CD14-positive monocyte (primary cell): ENCODE data around the gene NAALADL1. TPM values are rescaled to one million over a fixed set of nuclear protein-coding genes. Genes with fewer than 3 reads are reported as not detected.
A peak's percentile ranks its signal among the peaks of the same experiment; 100 is the strongest.

Source experiments
- DNase-seq, 3 donors: peaks; one replicate each; pipeline ENCODE4 v3.0.0-alpha.2; 2011 to 2022
- H2AFZ ChIP-seq: 2 replicates; pipeline ENCODE4 v1.6.0; 2012; ENCODE audit warnings: mild to moderate bottlenecking, low read depth, low read length, inconsistent platforms; ENCODE audit not compliant: insufficient read depth, poor library complexity, severe bottlenecking
- H3K27ac ChIP-seq, 2 donors: 1 replicate in 1 of 2; 2 replicates in 1 of 2; pipeline ENCODE4 v1.5.1; 2012 to 2013; ENCODE audit warnings: low read length in 2 of 2, control low read depth in 1 of 2, inconsistent platforms in 1 of 2, low read depth in 1 of 2, mild to moderate bottlenecking in 1 of 2
- H3K27me3 ChIP-seq, 2 donors: one replicate each; pipeline versions ENCODE4 v1.6.0 to v1.6.1; 2011 to 2013; ENCODE audit warnings: low read length in 2 of 2; ENCODE audit not compliant: control insufficient read depth in 2 of 2, insufficient read depth in 2 of 2
- H3K36me3 ChIP-seq, 2 donors: replicated peaks in 1 of 2; 1 replicate in 1 of 2; 2 replicates in 1 of 2; pipeline versions ENCODE4 v1.5.1 to v1.6.1; 2012 to 2013; ENCODE audit warnings: low read length in 2 of 2, control low read depth in 1 of 2, inconsistent platforms in 1 of 2, mild to moderate bottlenecking in 1 of 2; ENCODE audit not compliant: insufficient read depth in 2 of 2, control insufficient read depth in 1 of 2
- H3K4me1 ChIP-seq, 2 donors: 1 replicate in 1 of 2; 2 replicates in 1 of 2; pipeline versions ENCODE4 v1.5.1 to v1.6.1; 2012 to 2013; ENCODE audit warnings: low read length in 2 of 2, control low read depth in 1 of 2, inconsistent platforms in 1 of 2, mild to moderate bottlenecking in 1 of 2, moderate library complexity in 1 of 2; ENCODE audit not compliant: insufficient read depth in 2 of 2, control insufficient read depth in 1 of 2
- H3K4me2 ChIP-seq: replicated peaks from 2 replicates; pipeline ENCODE3; 2012; ENCODE audit warnings: low read length, moderate library complexity, mild to moderate bottlenecking; ENCODE audit not compliant: poor library complexity, severe bottlenecking; ENCODE audit errors: extremely low read depth
- H3K4me3 ChIP-seq, 3 experiments: fragments of 200-600 bp in 1 of 3; sonication (generic) in 1 of 3; replicated peaks in 1 of 3; 1 replicate in 2 of 3; 2 replicates in 1 of 3; pipeline ENCODE4 v1.5.1; 2011 to 2013; ENCODE audit warnings: low read length in 3 of 3, mild to moderate bottlenecking in 3 of 3, control low read depth in 2 of 3, low read depth in 2 of 3, inconsistent platforms in 1 of 3, moderate library complexity in 1 of 3
- H3K79me2 ChIP-seq: 2 replicates; pipeline ENCODE4 v1.6.0; 2012; ENCODE audit warnings: mild to moderate bottlenecking, control low read depth, inconsistent platforms, low read length, moderate library complexity; ENCODE audit not compliant: insufficient read depth
- H3K9ac ChIP-seq: 2 replicates; pipeline ENCODE4 v1.6.0; 2017; ENCODE audit warnings: low read length, mild to moderate bottlenecking; ENCODE audit not compliant: insufficient read depth, poor library complexity, severe bottlenecking
- H3K9me3 ChIP-seq, 2 donors: replicated peaks in 1 of 2; 1 replicate in 1 of 2; 2 replicates in 1 of 2; pipeline versions ENCODE4 v1.5.1 to v1.6.1; 2012 to 2013; ENCODE audit warnings: low read length in 2 of 2, control low read depth in 1 of 2; ENCODE audit not compliant: control insufficient read depth in 1 of 2, insufficient read depth in 1 of 2
- H4K20me1 ChIP-seq: 2 replicates; pipeline ENCODE4 v1.6.0; 2012; ENCODE audit warnings: mild to moderate bottlenecking, low read length, control low read depth, moderate library complexity; ENCODE audit not compliant: insufficient read depth
- H3K27ac Mint-ChIP-seq, 7 donors: one replicate each; pipeline ENCODE4 v1.8.0; 2020; ENCODE audit warnings: mild to moderate bottlenecking in 7 of 7, mixed read lengths in 7 of 7, moderate library complexity in 6 of 7, inconsistent platforms in 2 of 7
- H3K27me3 Mint-ChIP-seq, 3 donors: one replicate each; pipeline ENCODE4 v1.8.0; 2021 to 2022; ENCODE audit warnings: low read depth in 3 of 3, mild to moderate bottlenecking in 3 of 3, mixed read lengths in 3 of 3, moderate library complexity in 3 of 3, inconsistent platforms in 1 of 3
- H3K36me3 Mint-ChIP-seq, 2 donors: one replicate each; pipeline ENCODE4 v1.8.0; 2020; ENCODE audit warnings: mixed read lengths in 2 of 2, inconsistent platforms in 1 of 2, mild to moderate bottlenecking in 1 of 2
- H3K4me1 Mint-ChIP-seq: one replicate; pipeline ENCODE4 v1.8.0; 2020; ENCODE audit warnings: mild to moderate bottlenecking, mixed read lengths
- H3K4me3 Mint-ChIP-seq, 2 donors: one replicate each; pipeline ENCODE4 v1.8.0; 2020; ENCODE audit warnings: mild to moderate bottlenecking in 2 of 2, mixed read lengths in 2 of 2, moderate library complexity in 1 of 2
- H3K9me3 Mint-ChIP-seq, 7 donors: one replicate each; pipeline ENCODE4 v1.8.0; 2020 to 2022; ENCODE audit warnings: mixed read lengths in 7 of 7, mild to moderate bottlenecking in 6 of 7, moderate library complexity in 6 of 7, inconsistent platforms in 2 of 7
- CTCF ChIP-seq: fragments of 200-600 bp; IDR thresholded peaks from one replicate; pipeline ENCODE4 v1.8.0; 2022; ENCODE audit warnings: antibody characterized with exemption, mild to moderate bottlenecking
- WGBS: methylation state at CpG from one replicate; pipeline ENCODE4 v1.1.5; 2013; ENCODE audit warnings: missing lambda C conversion rate; ENCODE audit not compliant: insufficient coverage; 5-methylcytosine and 5-hydroxymethylcytosine counted together
- intact Hi-C, 2 donors: fragments of 100-400 bp; cut with micrococcal nuclease; formaldehyde crosslinking; loops; one replicate each; pipeline versions ENCODE4 v1.15.0 to v1.15.1; 2023
- polyA plus RNA-seq, 3 donors: library from polyadenylated mRNA; depleted of rRNA in 1 of 3; unstranded in 2 of 3; stranded (reverse) in 1 of 3; fragments of 300-500 nt in 2 of 3; fragments of >200 nt in 1 of 3; fragmentation: Illumina TruSeq in 2 of 3; gene quantifications; 1 replicate in 2 of 3; 2 replicates in 1 of 3; pipeline ENCODE4 v1.2.3, GENCODE V29; 2012 to 2021

The NAALADL1 gene
- polyA plus RNA-seq, 3 donors = 11.1 to 20.1 (median 20.1) TPM

- Mint-ChIP-seq H3K4me1 (peaks cover 50% of the 10 kb centered on the region), H3K36me3 (peaks cover 9 to 31% of the 10 kb centered on the region in 2 donors), H3K27me3 (peaks cover 0 to 5% (median 2%) of the 10 kb centered on the region in 3 donors), H3K4me3 (no peak overlapping the region), H3K27ac (peak overlapping the region in 2 of 7 donors; percentile 32 to 35), H3K9me3 (no peaks in the 10 kb centered on the region)
- H3K79me2 ChIP-seq = peaks cover 29% of the 10 kb centered on the region
- no peaks in the 10 kb centered on the region for H3K27me3 ChIP-seq
- no peak overlapping the region for H3K27ac ChIP-seq
- H3K9ac ChIP-seq = no peak overlapping the region
- peaks cover 4% of the 10 kb centered on the region for H4K20me1 ChIP-seq
- WGBS = no CpG with 5 or more reads among the region's 6 CpGs
- H3K4me2 ChIP-seq = no peak overlapping the region
- H3K36me3 ChIP-seq = peaks cover 3 to 24% of the 10 kb centered on the region in 2 donors
- H3K9me3 ChIP-seq = no peaks in the 10 kb centered on the region
- intact Hi-C loops = no loop called here
- DNase-seq = no peak
- H3K4me1 ChIP-seq = peaks cover 55 to 78% of the 10 kb centered on the region in 2 donors
- TF ChIP-seq CTCF = no peak
- H3K4me3 ChIP-seq = no peak overlapping the region
- H2AFZ ChIP-seq = no peak overlapping the region
Measured at GRCh38 chr11:65042891-65043290, 15.5 kb downstream of the NAALADL1 start.

GRCh38 chr11:65040847-65041622 lies 17.3 kb downstream of the NAALADL1 start, which contains the start of gene SAC3D1:
Gene SAC3D1, plus strand, starts transcription at chr11:65041210. Its CDS starts 83 bp downstream, at chr11:65041293.
- WGBS = under 1% methylated on average over 91 of the region's 91 CpGs
- TF ChIP-seq CTCF = no peak

More at GRCh38 chr11:65040847-65041622, 17.3 kb downstream of the NAALADL1 start, which contains the start of gene SAC3D1:
- peaks cover 41 to 60% of the 10 kb centered on the region in 2 donors for H3K4me1 ChIP-seq
- no peaks in the 10 kb centered on the region for H3K27me3 ChIP-seq
- H4K20me1 ChIP-seq = peaks cover 4% of the 10 kb centered on the region
- H3K9me3 ChIP-seq = no peaks in the 10 kb centered on the region
- peaks cover 21 to 49% of the 10 kb centered on the region in 2 donors for H3K36me3 Mint-ChIP-seq
- H3K27ac ChIP-seq = peak within 1 kb of the TSS; percentile 76 to 83
- H3K9me3 Mint-ChIP-seq = no peaks in the 10 kb centered on the region
- peaks cover 14 to 39% of the 10 kb centered on the region in 2 donors for H3K36me3 ChIP-seq
- peak within 1 kb of the TSS; percentile 89 for H2AFZ ChIP-seq
- H3K27ac Mint-ChIP-seq = peak within 1 kb of the TSS; percentile 89 to 98 (median 95)
- peaks cover 24% of the 10 kb centered on the region for H3K79me2 ChIP-seq
- intact Hi-C loops = no loop called here
- H3K9ac ChIP-seq = peak within 1 kb of the TSS; percentile 69
- peaks cover 0 to 2% (median 0%) of the 10 kb centered on the region in 3 donors for H3K27me3 Mint-ChIP-seq
- DNase-seq = peak; percentile 72 to 77 (median 73)
- H3K4me2 ChIP-seq = peak within 1 kb of the TSS; percentile 95
- H3K4me3 Mint-ChIP-seq = peak within 1 kb of the TSS; percentile 91 to 95
- H3K4me3 ChIP-seq = peak within 1 kb of the TSS; percentile 72 to 95 (median 74)
- peaks cover 34% of the 10 kb centered on the region for H3K4me1 Mint-ChIP-seq
